Cardiac atrium fibroblast (primary cell): ENCODE results near the gene NELFCD. TPM values are rescaled to one million over a fixed set of nuclear protein-coding genes. Genes with fewer than 3 reads are reported as not detected.

Experiments used
- total RNA-seq: library from RNA; depleted of rRNA; stranded (reverse); fragments of >200 nt; gene quantifications from 2 replicates; pipeline ENCODE4 v1.2.3, GENCODE V29; 2015

Gene NELFCD
- 40.2 and 43.5 TPM in 2 replicates for total RNA-seq

GRCh38 chr20:58980711-58981627 is at the start of gene NELFCD:
NELFCD (plus strand) TSS chr20:58981256; CDS start chr20:58981310, 54 bp downstream.

DNA sequence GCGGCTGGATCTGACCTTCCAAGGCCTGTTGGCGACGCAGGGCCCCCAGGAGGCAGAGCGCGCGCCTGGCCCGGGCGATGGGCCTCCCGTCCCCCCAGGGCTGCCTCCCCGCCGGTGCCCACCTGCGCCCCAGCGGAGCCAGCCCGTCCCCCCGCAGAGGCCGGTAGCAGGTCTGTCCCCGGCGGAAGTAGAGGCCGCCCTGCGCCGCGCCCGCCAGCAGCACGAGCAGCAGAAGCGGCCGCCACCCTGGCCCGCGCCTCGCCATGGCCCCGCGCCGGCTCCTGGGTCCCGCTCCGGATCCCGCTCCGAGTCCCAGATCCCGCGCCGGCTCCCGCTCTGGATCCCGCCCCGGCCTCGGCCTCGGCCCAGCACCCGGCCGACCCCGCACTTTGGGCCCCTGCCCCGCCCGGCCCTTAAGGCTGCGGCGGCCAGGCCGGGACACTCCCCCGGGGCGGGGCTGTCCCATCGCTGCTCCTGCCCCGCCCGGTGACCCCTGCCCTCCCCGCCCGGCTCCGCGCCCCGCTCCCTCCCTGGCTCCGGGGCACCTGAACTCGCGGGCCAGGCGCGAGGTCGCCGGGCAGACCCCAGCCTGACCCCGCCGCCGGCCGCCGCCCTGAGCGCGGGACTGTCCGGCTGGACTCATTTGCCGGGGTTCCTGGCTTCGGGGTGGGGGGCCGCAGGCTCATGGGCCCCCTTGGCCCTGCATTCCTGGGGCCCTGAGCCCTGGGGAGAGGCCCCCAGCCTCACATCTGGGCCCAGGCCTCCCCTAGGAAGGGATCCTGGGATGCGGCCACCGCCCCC is 26.0 kb downstream of the NELFCD start, which contains the start of gene CTSZ:
CTSZ (minus strand) TSS at position 391 of the 801 bp plus-strand sequence; CDS start at position 265, 126 bp downstream.

GRCh38 chr20:59019217-59019616 is 38.2 kb downstream of the NELFCD start, which contains the start of gene TUBB1:
TUBB1 (plus strand) TSS chr20:59019429; CDS start chr20:59019523, 94 bp downstream.

GRCh38 chr20:59032023-59032712 is 51.1 kb downstream of the NELFCD start, which contains the start of gene ATP5F1E:
ATP5F1E (minus strand) TSS chr20:59032335; CDS start chr20:59032251, 84 bp downstream.

GRCh38 chr20:59042151-59042795 is 61.2 kb downstream of the NELFCD start, which contains the start of gene PRELID3B:
PRELID3B (minus strand) TSS chr20:59042786; CDS start chr20:59042730, 56 bp downstream.

Other genes starting within 250 kb of the NELFCD start
- gene GNAS-AS1, start 130.4 kb upstream of the NELFCD start, total RNA-seq: 0.32 and 0.36 TPM in 2 replicates
- gene GNAS, start 128.5 kb upstream of the NELFCD start, total RNA-seq: 579 and 635 TPM in 2 replicates
- gene CTSZ, start 26.0 kb downstream of the NELFCD start, total RNA-seq: 122 and 130 TPM in 2 replicates
- not detected in 2 replicates for gene TUBB1, start 38.2 kb downstream of the NELFCD start, total RNA-seq
- gene ATP5F1E, start 51.1 kb downstream of the NELFCD start, total RNA-seq: 22.0 and 23.8 TPM in 2 replicates
- 39.9 and 45.3 TPM in 2 replicates for gene PRELID3B, start 61.5 kb downstream of the NELFCD start, total RNA-seq
- not detected in 2 replicates for gene ZNF831, start 182.6 kb downstream of the NELFCD start, total RNA-seq